ENCODE measurements around the gene BRD4. TPM values are rescaled to one million over a fixed set of nuclear protein-coding genes. Genes with fewer than 3 reads are reported as not detected.

The BRD4 gene
- total RNA-seq, 1 donor: 25.3 TPM

DNA sequence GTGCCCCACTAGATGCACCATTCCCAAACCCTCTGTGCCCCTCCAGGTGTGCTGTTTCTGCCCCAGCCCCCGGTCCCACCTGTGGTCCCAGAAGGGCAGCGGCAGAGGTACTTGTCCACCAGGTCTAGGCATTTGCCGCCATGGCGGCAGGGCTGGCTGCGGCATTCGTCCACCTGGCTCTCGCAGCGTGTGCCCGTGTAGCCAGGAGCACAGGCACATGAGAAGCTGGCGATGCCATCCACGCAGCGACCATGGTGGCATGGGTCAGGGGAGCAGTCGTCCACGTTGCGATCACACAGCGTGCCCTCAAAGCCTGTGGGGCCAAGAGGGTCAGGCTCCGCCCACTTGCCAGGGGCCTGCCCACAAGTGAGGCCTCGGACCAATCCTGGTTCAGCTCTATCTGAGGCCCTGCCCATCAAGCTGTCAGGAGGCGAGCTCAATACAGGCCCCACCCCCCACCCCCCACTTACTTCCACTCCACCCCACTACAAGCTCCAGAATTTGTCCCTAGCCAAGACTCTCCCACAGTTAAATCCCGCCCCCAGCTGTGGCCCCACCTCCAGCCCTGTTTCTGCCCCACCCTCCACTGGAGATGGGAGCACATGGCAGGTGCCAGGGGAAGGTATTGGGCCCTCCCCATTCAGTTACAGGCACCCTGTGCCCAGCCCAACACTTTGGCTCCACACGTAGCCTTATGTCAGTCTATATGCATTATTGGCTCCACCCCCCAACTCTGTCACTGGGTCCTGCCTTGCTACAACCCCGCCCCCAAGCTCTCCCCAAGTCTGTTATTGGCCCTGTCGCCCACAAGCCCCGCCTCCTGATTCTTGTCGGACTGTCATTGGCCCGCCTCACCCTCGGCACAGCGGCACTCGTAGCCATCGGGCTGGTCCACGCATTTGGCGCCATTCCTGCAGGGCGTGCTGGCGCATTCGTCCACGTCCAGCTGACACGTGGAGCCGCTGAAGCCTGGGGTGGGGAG is 145.0 kb downstream of the BRD4 start:
- DNase-seq (ENCODE audit: low read depth): no peak
- TF ChIP-seq, protein P1, sequence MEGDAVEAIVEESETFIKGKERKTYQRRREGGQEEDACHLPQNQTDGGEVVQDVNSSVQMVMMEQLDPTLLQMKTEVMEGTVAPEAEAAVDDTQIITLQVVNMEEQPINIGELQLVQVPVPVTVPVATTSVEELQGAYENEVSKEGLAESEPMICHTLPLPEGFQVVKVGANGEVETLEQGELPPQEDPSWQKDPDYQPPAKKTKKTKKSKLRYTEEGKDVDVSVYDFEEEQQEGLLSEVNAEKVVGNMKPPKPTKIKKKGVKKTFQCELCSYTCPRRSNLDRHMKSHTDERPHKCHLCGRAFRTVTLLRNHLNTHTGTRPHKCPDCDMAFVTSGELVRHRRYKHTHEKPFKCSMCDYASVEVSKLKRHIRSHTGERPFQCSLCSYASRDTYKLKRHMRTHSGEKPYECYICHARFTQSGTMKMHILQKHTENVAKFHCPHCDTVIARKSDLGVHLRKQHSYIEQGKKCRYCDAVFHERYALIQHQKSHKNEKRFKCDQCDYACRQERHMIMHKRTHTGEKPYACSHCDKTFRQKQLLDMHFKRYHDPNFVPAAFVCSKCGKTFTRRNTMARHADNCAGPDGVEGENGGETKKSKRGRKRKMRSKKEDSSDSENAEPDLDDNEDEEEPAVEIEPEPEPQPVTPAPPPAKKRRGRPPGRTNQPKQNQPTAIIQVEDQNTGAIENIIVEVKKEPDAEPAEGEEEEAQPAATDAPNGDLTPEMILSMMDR (IDR thresholded peaks at IDR 0.05; ENCODE audit: insufficient read depth, low read length): no peak
- no peak overlapping the region for H3K4me3 ChIP-seq (ENCODE audit: low read depth, low read length)

Small RNA genes lying within 50 kb of the gene (small RNA-seq; reads per million reads assigned to genes)
- not detected for gene AC005776.1

Other genes starting within 250 kb of the BRD4 start
- gene SYDE1, start 225.1 kb downstream of the BRD4 start, total RNA-seq (ENCODE audit: low replicate concordance): 36.2 and 46.9 TPM in 2 replicates
- gene NOTCH3, start 131.5 kb downstream of the BRD4 start, total RNA-seq (ENCODE audit: low replicate concordance): 39.4 and 44.4 TPM in 2 replicates
- gene EPHX3, start 100.1 kb downstream of the BRD4 start, total RNA-seq (ENCODE audit: low replicate concordance): 0.09 TPM in 1 of 2 replicates, not detected in the other
- 12.3 and 15.5 TPM in 2 replicates for gene AKAP8, start 47.2 kb upstream of the BRD4 start, total RNA-seq (ENCODE audit: low replicate concordance)
- gene AKAP8L, start 86.4 kb upstream of the BRD4 start, total RNA-seq (ENCODE audit: low replicate concordance): 45.6 and 65.8 TPM in 2 replicates
- 5.7 and 13.4 TPM in 2 replicates for gene WIZ, start 117.4 kb upstream of the BRD4 start, total RNA-seq (ENCODE audit: low replicate concordance)
- not detected in 2 replicates for gene RASAL3, start 132.0 kb upstream of the BRD4 start, total RNA-seq (ENCODE audit: low replicate concordance)
- not detected in 2 replicates for gene PGLYRP2, start 147.0 kb upstream of the BRD4 start, total RNA-seq (ENCODE audit: low replicate concordance)
- gene CYP4F22, start 176.0 kb upstream of the BRD4 start, total RNA-seq (ENCODE audit: low replicate concordance): not detected in 2 replicates